Measurements from ENCODE around the gene SCML1. TPM values are rescaled to one million over a fixed set of nuclear protein-coding genes. Genes with fewer than 3 reads are reported as not detected.

The SCML1 gene
- total RNA-seq, 1 donor from 2014 or later: 4.0 TPM

DNA sequence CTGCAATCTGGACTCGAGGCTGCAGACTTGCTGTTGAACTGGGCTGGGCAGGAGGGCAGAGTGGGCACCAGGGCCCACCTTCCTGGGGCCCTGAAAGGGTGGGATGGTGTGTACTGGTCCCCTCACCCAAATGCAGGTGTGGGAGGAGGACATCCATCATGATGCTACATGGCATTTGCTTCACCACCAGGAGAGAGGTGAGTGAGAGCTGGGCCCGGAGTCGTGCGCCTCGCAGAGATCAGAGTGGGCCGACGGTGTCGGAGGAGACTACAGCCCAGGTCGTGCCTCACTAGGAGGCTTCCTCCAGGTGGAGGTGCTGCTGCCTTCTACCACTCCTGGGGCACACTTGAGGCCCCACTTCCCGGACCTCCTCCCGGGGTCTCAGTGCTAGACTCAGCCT is 50.3 kb downstream of the SCML1 start:
- H3K27me3 ChIP-seq (ENCODE audit: control insufficient read depth, insufficient read depth, low read length): no peaks in the 10 kb centered on the region
- H3K4me3 ChIP-seq (ENCODE audit: low read depth, low read length): no peak overlapping the region
- DNase-seq (ENCODE audit: low read depth): no peak
- H3K36me3 ChIP-seq (ENCODE audit: control insufficient read depth, insufficient read depth, low read length): no peaks in the 10 kb centered on the region
- TF ChIP-seq, protein P1, sequence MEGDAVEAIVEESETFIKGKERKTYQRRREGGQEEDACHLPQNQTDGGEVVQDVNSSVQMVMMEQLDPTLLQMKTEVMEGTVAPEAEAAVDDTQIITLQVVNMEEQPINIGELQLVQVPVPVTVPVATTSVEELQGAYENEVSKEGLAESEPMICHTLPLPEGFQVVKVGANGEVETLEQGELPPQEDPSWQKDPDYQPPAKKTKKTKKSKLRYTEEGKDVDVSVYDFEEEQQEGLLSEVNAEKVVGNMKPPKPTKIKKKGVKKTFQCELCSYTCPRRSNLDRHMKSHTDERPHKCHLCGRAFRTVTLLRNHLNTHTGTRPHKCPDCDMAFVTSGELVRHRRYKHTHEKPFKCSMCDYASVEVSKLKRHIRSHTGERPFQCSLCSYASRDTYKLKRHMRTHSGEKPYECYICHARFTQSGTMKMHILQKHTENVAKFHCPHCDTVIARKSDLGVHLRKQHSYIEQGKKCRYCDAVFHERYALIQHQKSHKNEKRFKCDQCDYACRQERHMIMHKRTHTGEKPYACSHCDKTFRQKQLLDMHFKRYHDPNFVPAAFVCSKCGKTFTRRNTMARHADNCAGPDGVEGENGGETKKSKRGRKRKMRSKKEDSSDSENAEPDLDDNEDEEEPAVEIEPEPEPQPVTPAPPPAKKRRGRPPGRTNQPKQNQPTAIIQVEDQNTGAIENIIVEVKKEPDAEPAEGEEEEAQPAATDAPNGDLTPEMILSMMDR (IDR thresholded peaks at IDR 0.05; ENCODE audit: insufficient read depth, low read length, poor library complexity, severe bottlenecking): no peak

DNA sequence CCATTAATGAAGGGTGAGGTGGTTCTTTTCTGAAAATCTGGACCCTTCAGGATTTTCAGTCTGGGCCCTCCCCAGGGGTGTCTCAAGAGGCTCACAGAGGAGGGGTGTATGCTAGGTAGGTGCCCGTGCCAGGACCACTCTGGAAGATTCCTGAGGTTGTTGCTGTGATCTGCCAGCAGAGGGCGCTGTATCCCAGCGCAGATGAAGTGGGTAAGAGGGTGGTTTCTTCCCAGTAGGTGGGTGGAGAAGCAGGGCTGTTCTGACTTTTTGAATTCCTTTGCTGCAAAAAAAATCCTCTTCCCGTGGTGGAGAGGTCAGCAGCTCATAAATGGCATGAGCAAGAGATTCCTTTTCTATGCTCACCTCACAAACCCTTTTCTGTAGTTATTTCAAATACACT is 51.1 kb downstream of the SCML1 start:
- Histone ChIP-seq H3K36me3 (ENCODE audit: control insufficient read depth, insufficient read depth, low read length) (no peaks in the 10 kb centered on the region), H3K27me3 (ENCODE audit: control insufficient read depth, insufficient read depth, low read length) (peaks cover 2% of the 10 kb centered on the region), H3K4me3 (ENCODE audit: low read depth, low read length) (no peak overlapping the region)
- TF ChIP-seq, protein P1 (IDR thresholded peaks at IDR 0.05; ENCODE audit: insufficient read depth, low read length, poor library complexity, severe bottlenecking): peak; percentile 66
- DNase-seq (ENCODE audit: low read depth): peak; percentile 5

DNA sequence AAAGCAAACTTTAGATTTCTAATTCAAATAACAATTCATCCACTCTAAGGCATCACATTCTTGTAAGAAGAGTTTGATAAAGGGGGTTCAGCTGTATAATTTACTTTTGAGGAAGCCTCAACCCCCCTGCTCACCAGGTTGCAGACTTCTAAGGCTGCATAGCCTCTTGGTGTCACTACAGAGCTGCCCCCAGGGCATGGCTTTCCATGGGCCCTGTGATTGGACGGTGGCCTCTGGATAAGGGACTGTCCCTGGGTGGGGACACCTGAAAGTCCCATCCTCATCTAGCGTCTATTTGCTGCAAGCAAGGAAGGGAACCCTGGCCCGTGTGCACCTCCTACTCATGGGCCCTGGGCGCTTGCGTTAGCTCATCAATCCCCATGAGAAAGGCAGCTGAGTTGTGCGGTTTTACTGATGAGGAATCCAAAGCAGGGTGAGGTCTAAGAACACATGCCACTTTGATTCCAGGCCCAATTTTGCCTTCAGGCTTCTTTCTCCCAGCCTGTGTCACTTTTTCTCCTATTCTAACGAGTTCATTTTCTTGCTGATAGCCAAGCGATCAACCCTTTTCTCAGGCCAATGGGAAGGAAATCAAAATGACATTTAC is 51.8 kb downstream of the SCML1 start:
- TF ChIP-seq, protein P1 (IDR thresholded peaks at IDR 0.05; ENCODE audit: insufficient read depth, low read length, poor library complexity, severe bottlenecking): no peak
- no peak for DNase-seq (ENCODE audit: low read depth)

DNA sequence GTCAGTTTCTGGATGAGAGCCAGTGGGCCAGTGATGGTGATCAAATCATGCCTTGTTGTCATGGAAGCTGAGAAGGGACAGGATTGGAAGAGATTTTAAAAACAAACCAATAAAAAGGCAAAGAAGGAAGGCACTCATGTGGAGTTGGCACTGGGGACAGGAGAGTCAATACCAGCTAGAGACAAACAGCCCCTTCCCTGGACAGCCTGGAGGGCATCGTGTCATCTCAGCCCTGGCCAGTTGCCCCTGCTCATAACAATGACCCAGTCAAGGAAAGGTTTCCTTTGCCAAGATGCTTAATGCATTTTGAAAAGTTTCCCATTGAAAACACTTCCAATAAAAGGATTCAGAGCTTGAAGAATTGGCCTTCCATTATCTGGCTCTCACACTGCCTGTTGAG is 55.5 kb downstream of the SCML1 start:
- no peak overlapping the region for H3K4me3 ChIP-seq (ENCODE audit: low read depth, low read length)
- peaks cover 2% of the 10 kb centered on the region for H3K27me3 ChIP-seq (ENCODE audit: control insufficient read depth, insufficient read depth, low read length)
- H3K36me3 ChIP-seq (ENCODE audit: control insufficient read depth, insufficient read depth, low read length): no peaks in the 10 kb centered on the region
- TF ChIP-seq, protein P1 (IDR thresholded peaks at IDR 0.05; ENCODE audit: insufficient read depth, low read length, poor library complexity, severe bottlenecking): no peak
- DNase-seq (ENCODE audit: low read depth): no peak

More for the DNA sequence above, 51.8 kb downstream of the SCML1 start:
- Histone ChIP-seq H3K36me3 (ENCODE audit: control insufficient read depth, insufficient read depth, low read length) (no peaks in the 10 kb centered on the region), H3K4me3 (ENCODE audit: low read depth, low read length) (no peak overlapping the region), H3K27me3 (ENCODE audit: control insufficient read depth, insufficient read depth, low read length) (peaks cover 2% of the 10 kb centered on the region)

DNA sequence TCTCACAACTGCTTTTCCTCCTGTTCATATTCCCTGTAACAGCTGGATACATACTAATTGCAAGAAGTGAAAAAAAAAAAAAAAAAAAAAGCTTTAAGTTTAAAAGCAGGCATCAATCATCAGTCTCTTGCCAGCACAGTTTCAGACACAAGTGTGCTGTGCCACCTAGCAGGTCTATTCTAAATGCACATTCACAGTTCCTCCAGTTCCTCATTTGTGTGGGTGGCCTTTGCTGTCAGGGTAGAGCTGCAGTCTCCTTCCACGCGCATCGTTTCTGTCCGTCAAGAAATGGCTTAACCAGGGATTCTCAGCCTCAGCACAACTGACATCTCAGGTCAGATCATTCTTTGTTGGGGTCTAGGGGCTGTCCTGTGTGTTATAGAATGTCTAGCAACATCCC is 61.6 kb downstream of the SCML1 start:
- Histone ChIP-seq H3K36me3 (ENCODE audit: control insufficient read depth, insufficient read depth, low read length) (no peaks in the 10 kb centered on the region), H3K4me3 (ENCODE audit: low read depth, low read length) (no peak overlapping the region), H3K27me3 (ENCODE audit: control insufficient read depth, insufficient read depth, low read length) (no peaks in the 10 kb centered on the region)
- TF ChIP-seq, protein P1 (IDR thresholded peaks at IDR 0.05; ENCODE audit: insufficient read depth, low read length, poor library complexity, severe bottlenecking): no peak
- no peak for DNase-seq (ENCODE audit: low read depth)

DNA sequence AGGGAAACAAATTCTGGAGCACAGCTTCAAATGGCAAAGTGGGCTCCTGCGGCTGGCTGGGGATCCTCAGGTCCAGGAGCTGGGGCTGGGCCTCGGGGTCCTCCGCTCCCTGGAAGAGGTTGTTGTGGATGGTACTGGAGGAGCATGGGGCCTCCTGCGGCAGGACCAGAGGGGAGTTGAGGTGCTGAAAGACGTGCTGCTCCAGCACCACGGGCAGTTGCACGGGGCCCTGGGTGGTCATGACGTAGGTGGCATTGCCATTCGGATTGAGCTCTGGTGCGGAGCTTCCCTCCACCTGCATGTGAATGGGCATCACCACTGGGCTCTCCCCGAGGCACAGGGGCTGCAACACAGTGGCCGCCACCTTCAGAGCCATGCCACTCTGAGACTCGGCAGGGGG is 64.1 kb downstream of the SCML1 start:
- Histone ChIP-seq H3K4me3 (ENCODE audit: low read depth, low read length) (no peak overlapping the region), H3K27me3 (ENCODE audit: control insufficient read depth, insufficient read depth, low read length) (no peaks in the 10 kb centered on the region), H3K36me3 (ENCODE audit: control insufficient read depth, insufficient read depth, low read length) (no peaks in the 10 kb centered on the region)
- no peak for DNase-seq (ENCODE audit: low read depth)
- TF ChIP-seq, protein P1 (IDR thresholded peaks at IDR 0.05; ENCODE audit: insufficient read depth, low read length, poor library complexity, severe bottlenecking): no peak

Data from kidney epithelial cell (primary cell).